Activated gamma-delta T cell treated with Interleukin-2 at 50 U/mL for 16 hours (primary cell): Measurements from ENCODE around the gene ITPKB.

ENCODE experiments used
- DNase-seq: peaks from one replicate; pipeline ENCODE4 v3.0.0-alpha.2; 2020

The ITPKB gene

GRCh38 chr1:226702957-226703831 lies 35.9 kb downstream of the ITPKB start:
- DNase-seq, result peak; percentile 80

- DNase-seq, result no peak
These were observed 36.6 kb downstream of the ITPKB start for GRCh38 chr1:226702318-226702956.

GRCh38 chr1:226700861-226701260 lies 38.2 kb downstream of the ITPKB start:
- no peak for DNase-seq

GRCh38 chr1:226699166-226699565 lies 39.9 kb downstream of the ITPKB start:
- no peak for DNase-seq

- DNase-seq, result no peak
These were observed 40.4 kb downstream of the ITPKB start for GRCh38 chr1:226698659-226699058.

- DNase-seq, result no peak
These were observed 41.0 kb downstream of the ITPKB start for GRCh38 chr1:226697929-226698544.

GRCh38 chr1:226697151-226697928 lies 41.7 kb downstream of the ITPKB start:
- no peak for DNase-seq

- no peak for DNase-seq
These were observed 42.5 kb downstream of the ITPKB start for GRCh38 chr1:226696547-226696946.

GRCh38 chr1:226695335-226695900 lies 43.7 kb downstream of the ITPKB start:
- DNase-seq, result no peak

- no peak for DNase-seq
These were observed 46.3 kb downstream of the ITPKB start for GRCh38 chr1:226692823-226693222.

GRCh38 chr1:226692051-226692792 lies 46.9 kb downstream of the ITPKB start:
- DNase-seq, result no peak

- peak; percentile 57 for DNase-seq
These were observed 47.8 kb downstream of the ITPKB start for GRCh38 chr1:226691247-226691646.

- no peak for DNase-seq
These were observed 48.6 kb downstream of the ITPKB start for GRCh38 chr1:226690460-226690982.

- DNase-seq, result no peak
These were observed 50.3 kb downstream of the ITPKB start for GRCh38 chr1:226688808-226689207.

GRCh38 chr1:226688056-226688748 lies 50.9 kb downstream of the ITPKB start:
- DNase-seq, result no peak

- DNase-seq, result peak; percentile 47
These were observed 51.7 kb downstream of the ITPKB start for GRCh38 chr1:226687426-226687825.

GRCh38 chr1:226686440-226687425 lies 52.3 kb downstream of the ITPKB start:
- no peak for DNase-seq

- DNase-seq, result no peak
These were observed 53.8 kb downstream of the ITPKB start for GRCh38 chr1:226685196-226685820.

GRCh38 chr1:226684026-226684425 lies 55.1 kb downstream of the ITPKB start:
- DNase-seq, result no peak
